Adrenal gland (tissue), 12 donors: ENCODE data around the gene ZNF319. TPM values are rescaled to one million over a fixed set of nuclear protein-coding genes. Genes with fewer than 3 reads are reported as not detected.

Experiments
- DNase-seq, 7 donors: peaks; one replicate each; pipeline ENCODE4 v3.0.0-alpha.2; 2019 to 2020
- H3K27ac ChIP-seq, 5 donors: fragments of 200-600 bp; sonication (generic) in 4 of 5; 1 replicate in 3 of 5; 2 replicates in 2 of 5; pipeline versions ENCODE4 v1.5.1 to v1.8.0; 2016 to 2020; ENCODE audit warnings: mild to moderate bottlenecking in 1 of 5
- H3K27me3 ChIP-seq: fragments of 200-600 bp; 2 replicates; pipeline ENCODE4 v1.8.0; 2021
- H3K36me3 ChIP-seq, 2 donors: fragments of 200-600 bp; replicated peaks in 1 of 2; 1 replicate in 1 of 2; 2 replicates in 1 of 2; pipeline versions ENCODE4 v1.5.1 to v1.8.0; 2018 to 2022
- H3K4me1 ChIP-seq, 2 donors: fragments of 200-600 bp; replicated peaks in 1 of 2; 1 replicate in 1 of 2; 2 replicates in 1 of 2; pipeline versions ENCODE4 v1.5.1 to v1.8.0; 2018 to 2021
- H3K4me3 ChIP-seq, 4 donors: fragments of 200-600 bp; sonication (generic) in 3 of 4; one replicate each; pipeline ENCODE4 v1.5.1; 2016 to 2018
- H3K9me3 ChIP-seq, 3 donors: fragments of 200-600 bp; sonication (generic) in 1 of 3; replicated peaks in 1 of 3; 1 replicate in 2 of 3; 2 replicates in 1 of 3; pipeline versions ENCODE4 v1.5.1 to v1.8.0; 2016 to 2021
- CTCF ChIP-seq, 6 experiments: fragments of 450-650 bp in 4 of 6; fragments of 200-600 bp in 2 of 6; sonication (generic) in 1 of 6; IDR thresholded peaks; 1 replicate in 5 of 6; 2 replicates in 1 of 6; pipeline versions ENCODE4 v1.5.1 to v1.8.0; 2016 to 2021; ENCODE audit warnings: antibody characterized with exemption in 6 of 6, mild to moderate bottlenecking in 2 of 6, moderate library complexity in 1 of 6
- POLR2A ChIP-seq, 2 donors: fragments of 450-650 bp; IDR thresholded peaks; one replicate each; pipeline ENCODE4 v1.6.1; 2017; ENCODE audit warnings: antibody characterized with exemption in 2 of 2, mild to moderate bottlenecking in 2 of 2, moderate library complexity in 1 of 2
- WGBS, 4 donors: extraction: QIAGEN DNeasy Blood & Tissue Kit in 2 of 4; methylation state at CpG; one replicate each; pipeline versions ENCODE4 v1.1.5 to v1.1.7; 2013 to 2017; 5-methylcytosine and 5-hydroxymethylcytosine counted together
- intact Hi-C, 2 donors: fragments of 100-400 bp; cut with DNase I; formaldehyde crosslinking; loops; one replicate each; pipeline versions ENCODE4 v1.14.1 to v1.15.0; 2022 to 2023
- polyA plus RNA-seq, 3 donors: library from polyadenylated mRNA; stranded (reverse); fragments of 200-250 nt in 2 of 3; fragments of 350-450 nt in 1 of 3; fragmentation: Illumina TruSeq in 1 of 3; extraction: RNeasy Lipid Tissue Mini Kit (QIAGEN cat#74804) in 1 of 3; gene quantifications; one replicate each; pipeline ENCODE4 v1.2.3, GENCODE V29; 2013 to 2014
- total RNA-seq, 9 donors: library from RNA; depleted of rRNA in 4 of 9; stranded (reverse); fragments of >200 nt in 4 of 9; fragments of 120-200 nt in 1 of 9; fragmentation: NEBNext Ultra II Directional in 1 of 9; extraction: Animal tissue kit (Norgen Biotek cat#: 25700) in 1 of 9; gene quantifications; one replicate each; pipeline versions ENCODE4 v1.1.0 to v1.2.4, GENCODE V29; 2013 to 2023
- donor health status: healthy with polysubstance abuse.
- donor health status: Bipolar disorder and iron deficiency.
- donor health status: DM: yes; HTN: yes; CAD: no.
- donor health status: DM: no; HTN: no; CAD: no.
- donor health status: DM: no; HTN: no; CAD: no.
- donor health status: DM: yes; HTN: yes; CAD: no.

ZNF319 gene
- total and polyA plus RNA-seq, 12 donors: 2.3 to 17.9 (median 8.9) TPM

- TF ChIP-seq POLR2A (IDR thresholded peaks at IDR 0.05): no peak
- no peak for TF ChIP-seq CTCF (IDR thresholded peaks at IDR 0.05)
- Histone ChIP-seq H3K4me3 (no peak overlapping the region), H3K27ac (no peak overlapping the region), H3K9me3 (no peaks in the 10 kb centered on the region), H3K36me3 (no peaks in the 10 kb centered on the region), H3K4me1 (no peaks in the 10 kb centered on the region), H3K27me3 (no peaks in the 10 kb centered on the region)
- 66 to 75% (median 67%) methylated on average over 4 to 5 of the region's 5 CpGs for WGBS, 4 donors
- intact Hi-C loops: no loop called here
- no peak for DNase-seq
Measured at GRCh38 chr16:57962046-57962445, 38.4 kb downstream of the ZNF319 start.

DNA sequence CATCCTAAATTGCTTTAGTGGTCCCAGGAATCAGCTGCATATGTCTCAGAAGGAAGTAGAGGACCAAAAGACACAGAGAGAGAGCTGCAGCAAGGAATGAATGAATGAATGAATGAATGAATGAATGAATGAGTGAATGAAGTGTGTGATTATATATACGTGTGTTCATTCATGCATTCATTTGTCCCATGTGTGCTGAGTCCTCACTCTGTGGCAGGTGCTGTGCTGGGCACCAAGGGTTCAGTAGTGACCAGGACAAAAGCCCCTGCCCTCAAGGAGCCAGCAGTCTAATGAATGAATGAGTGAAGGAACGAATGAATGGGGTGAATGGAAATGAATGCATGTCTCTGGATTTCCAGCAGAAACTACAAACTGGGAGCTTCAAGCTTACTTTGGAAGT is 38.9 kb downstream of the ZNF319 start:
- TF ChIP-seq POLR2A (IDR thresholded peaks at IDR 0.05) (no peak), CTCF (IDR thresholded peaks at IDR 0.05) (no peak)
- intact Hi-C loops: loop anchor here in 1 of 2 donors (2.0 kb wide), 1 partner anchor 31 kb away; no protein-coding TSS in a partner anchor
- no peak overlapping the region for H3K4me3 ChIP-seq
- H3K36me3 ChIP-seq: no peaks in the 10 kb centered on the region
- H3K9me3 ChIP-seq: no peaks in the 10 kb centered on the region
- 47 to 65% (median 57%) methylated on average over 2 of the region's 2 CpGs for WGBS, 4 donors
- no peaks in the 10 kb centered on the region for H3K27me3 ChIP-seq
- H3K27ac ChIP-seq: no peak overlapping the region
- no peaks in the 10 kb centered on the region for H3K4me1 ChIP-seq
- no peak for DNase-seq

DNA sequence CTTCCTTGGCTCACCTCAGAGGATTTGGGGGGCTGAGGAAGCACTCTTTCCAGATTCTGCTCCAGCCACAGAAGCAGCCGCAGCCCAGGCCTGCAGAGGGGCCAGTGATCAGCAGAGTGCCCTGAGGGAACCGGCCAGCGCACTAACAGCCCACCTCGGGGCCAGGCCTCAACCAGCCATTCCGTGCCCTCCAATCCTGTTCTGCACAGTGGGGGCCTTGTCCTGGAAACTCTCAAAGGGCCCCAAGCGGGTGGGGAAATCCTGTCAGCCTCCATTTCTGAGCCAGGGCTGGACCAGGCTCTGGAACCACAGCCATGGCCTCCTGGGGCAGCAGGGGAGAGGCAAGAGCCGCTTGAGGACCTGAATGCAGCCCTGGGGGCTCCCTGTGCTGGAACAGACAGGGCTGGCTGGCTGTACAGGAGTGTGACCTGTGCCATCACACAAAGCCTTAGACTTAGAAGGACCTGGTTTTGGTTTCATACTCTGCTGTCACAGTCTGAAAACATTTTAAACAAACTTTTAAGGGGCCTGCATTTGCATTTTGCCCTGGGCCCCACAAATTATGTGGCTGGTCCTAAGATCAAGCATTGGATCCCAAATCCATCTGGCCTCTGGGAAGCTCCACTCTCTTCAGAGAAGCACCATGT is 39.5 kb downstream of the ZNF319 start:
- no peak for TF ChIP-seq POLR2A (IDR thresholded peaks at IDR 0.05)
- no peak for TF ChIP-seq CTCF (IDR thresholded peaks at IDR 0.05)
- WGBS, 4 donors: 83 to 94% (median 90%) methylated on average over 4 to 7 of the region's 7 CpGs

GRCh38 chr16:57960310-57960709 is 40.2 kb downstream of the ZNF319 start:
- no peaks in the 10 kb centered on the region for H3K36me3 ChIP-seq
- TF ChIP-seq CTCF (IDR thresholded peaks at IDR 0.05) (no peak), POLR2A (IDR thresholded peaks at IDR 0.05) (no peak)
- H3K27ac ChIP-seq: no peak overlapping the region
- H3K4me3 ChIP-seq: no peak overlapping the region
- WGBS, 4 donors: 69 to 86% (median 83%) methylated on average over 4 to 10 of the region's 10 CpGs; no CpG with 5 or more reads in 1 of the 4 donors
- no peak for DNase-seq
- H3K27me3 ChIP-seq: no peaks in the 10 kb centered on the region
- H3K9me3 ChIP-seq: no peaks in the 10 kb centered on the region
- no peaks in the 10 kb centered on the region for H3K4me1 ChIP-seq
- intact Hi-C loops: loop anchor here in 1 of 2 donors (2.0 kb wide), 1 partner anchor 30 kb away; no protein-coding TSS in a partner anchor

More for the DNA sequence above, 39.5 kb downstream of the ZNF319 start:
- no peak for DNase-seq
- no peaks in the 10 kb centered on the region for H3K9me3 ChIP-seq
- H3K27me3 ChIP-seq: no peaks in the 10 kb centered on the region
- H3K36me3 ChIP-seq: no peaks in the 10 kb centered on the region
- intact Hi-C loops: loop anchor here in 1 of 2 donors (2.0 kb wide), 1 partner anchor 30 kb away; no protein-coding TSS in a partner anchor
- H3K27ac ChIP-seq: no peak overlapping the region
- no peak overlapping the region for H3K4me3 ChIP-seq
- no peaks in the 10 kb centered on the region for H3K4me1 ChIP-seq
